ENCODE measurements around the gene TLK2.
"Not testable (repeated sequence)": the region's sequence is repeated elsewhere in the genome, so short reads cannot be mapped to it uniquely, and the experiment has no call there.

The TLK2 gene

DNA sequence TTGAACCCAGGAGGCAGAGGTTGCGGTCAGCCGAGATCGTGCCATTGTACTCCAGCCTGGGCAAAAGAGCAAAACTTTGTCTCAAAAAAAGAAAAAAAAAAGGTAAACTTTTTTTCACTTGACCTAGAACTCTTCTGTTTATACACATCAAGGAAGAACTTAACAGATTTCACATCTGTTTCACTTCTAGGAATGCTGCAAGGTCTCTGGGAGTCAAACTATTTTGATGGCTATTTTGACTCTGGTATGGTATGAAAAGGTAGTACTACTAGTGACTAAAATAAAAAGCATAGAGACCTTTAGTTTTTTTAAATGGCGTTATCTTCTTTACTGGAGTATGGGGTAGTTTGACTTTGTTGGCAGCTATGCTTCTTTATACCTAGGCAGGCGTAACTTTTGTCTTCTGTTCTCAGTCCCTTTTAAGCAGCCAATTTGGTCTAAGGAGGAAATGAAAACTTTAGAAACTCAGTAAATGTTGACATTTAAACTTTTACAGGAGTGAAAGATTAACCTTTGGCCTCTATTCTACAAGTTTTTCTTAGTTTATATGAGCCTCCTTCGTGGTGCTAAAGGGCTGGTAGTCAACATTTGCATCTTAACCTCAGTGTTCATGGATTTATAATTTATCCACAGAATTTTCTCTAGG, 28.7 kb downstream of the TLK2 start:
- H2AK5ac ChIP-seq (ENCODE audit: low read length); DNase-seq; H3K27me3 ChIP-seq (ENCODE audit: insufficient read depth, low read length, poor library complexity); H3K4me2 ChIP-seq (ENCODE audit: low read length); H3K18ac ChIP-seq (ENCODE audit: low read length); H2BK5ac ChIP-seq (ENCODE audit: low read length); H3K79me2 ChIP-seq (ENCODE audit: control insufficient read depth, insufficient read depth, low read length); H3K36me3 ChIP-seq (ENCODE audit: control insufficient read depth, insufficient read depth, low read length); H3K4me1 ChIP-seq (ENCODE audit: control insufficient read depth, low read depth, low read length); H3K9ac ChIP-seq (ENCODE audit: low read length); H2BK15ac ChIP-seq (replicated peaks; ENCODE audit: low read depth); H2BK120ac ChIP-seq (ENCODE audit: low read depth, low read length); H3K27ac ChIP-seq (ENCODE audit: low read depth, low read length); H3K79me1 ChIP-seq (ENCODE audit: low read length); H4K5ac ChIP-seq (ENCODE audit: low read length); H3K4ac ChIP-seq (ENCODE audit: low read depth, low read length); H3K4me3 ChIP-seq (ENCODE audit: low read length); H3K23ac ChIP-seq (ENCODE audit: low read length); H3K56ac ChIP-seq (ENCODE audit: low read length); H4K8ac ChIP-seq (ENCODE audit: low read depth, low read length): not testable (repeated sequence)
- WGBS (ENCODE audit: extremely low coverage, insufficient coverage, low lambda C conversion rate) = no CpG with 5 or more reads among the region's 6 CpGs

DNA sequence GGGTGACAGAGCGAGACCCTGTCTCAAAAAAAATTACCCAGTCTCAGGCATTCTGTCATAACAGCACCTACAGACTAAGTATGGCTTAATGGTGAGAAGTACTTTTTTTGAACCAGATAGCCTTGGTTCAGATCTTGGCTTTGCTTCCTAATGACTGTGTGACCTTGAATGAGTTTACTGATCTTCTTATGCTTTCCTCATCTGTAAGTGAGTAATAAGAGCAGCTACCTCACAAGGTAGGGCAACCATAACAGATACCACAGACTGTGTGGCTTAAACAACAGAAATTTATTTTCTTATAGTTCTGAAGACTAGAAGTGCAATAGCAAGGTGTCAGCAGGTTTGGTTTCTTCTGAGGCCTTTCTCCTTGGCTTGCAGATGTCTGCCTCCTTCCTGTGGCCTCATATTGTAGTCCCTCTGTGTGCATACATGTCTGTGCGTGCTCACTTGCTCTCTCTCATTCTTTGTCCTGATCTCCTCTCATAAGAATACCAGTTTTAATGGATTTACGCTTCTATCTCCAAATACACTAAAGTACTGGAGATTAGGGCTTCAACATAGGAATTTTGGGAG, 31.7 kb downstream of the TLK2 start:
- no CpG with 5 or more reads among the region's 3 CpGs for WGBS (ENCODE audit: extremely low coverage, insufficient coverage, low lambda C conversion rate)
- not testable (repeated sequence) for DNase-seq; H3K79me1 ChIP-seq (ENCODE audit: low read length); H2AK5ac ChIP-seq (ENCODE audit: low read length); H3K18ac ChIP-seq (ENCODE audit: low read length); H4K8ac ChIP-seq (ENCODE audit: low read depth, low read length); H3K4me1 ChIP-seq (ENCODE audit: control insufficient read depth, low read depth, low read length); H3K4ac ChIP-seq (ENCODE audit: low read depth, low read length); H3K56ac ChIP-seq (ENCODE audit: low read length); H2BK5ac ChIP-seq (ENCODE audit: low read length); H3K27ac ChIP-seq (ENCODE audit: low read depth, low read length); H3K4me2 ChIP-seq (ENCODE audit: low read length); H4K5ac ChIP-seq (ENCODE audit: low read length); H2BK120ac ChIP-seq (ENCODE audit: low read depth, low read length); H3K27me3 ChIP-seq (ENCODE audit: insufficient read depth, low read length, poor library complexity); H3K4me3 ChIP-seq (ENCODE audit: low read length); H3K23ac ChIP-seq (ENCODE audit: low read length); H3K36me3 ChIP-seq (ENCODE audit: control insufficient read depth, insufficient read depth, low read length); H2BK15ac ChIP-seq (replicated peaks; ENCODE audit: low read depth); H3K9ac ChIP-seq (ENCODE audit: low read length)
- peaks cover 15% of the 10 kb centered on the region for H3K79me2 ChIP-seq (ENCODE audit: control insufficient read depth, insufficient read depth, low read length)

DNA sequence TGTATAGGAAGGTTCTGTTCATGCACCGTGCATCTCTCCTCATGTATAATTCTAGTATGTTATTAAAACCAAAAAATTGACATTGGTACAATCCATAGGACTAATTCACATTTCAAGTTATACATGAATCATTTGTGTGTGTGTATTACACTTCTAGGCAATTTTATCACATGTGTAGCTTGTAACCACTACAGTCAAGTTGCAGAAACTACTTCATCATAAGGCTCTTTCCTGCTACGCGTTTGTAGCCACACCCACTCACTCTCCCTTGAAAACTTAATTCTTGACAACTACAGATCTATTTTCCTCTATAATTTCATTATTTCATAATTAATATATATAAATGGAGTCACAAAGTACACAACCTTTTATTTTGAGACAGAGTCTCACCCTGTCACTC, 32.4 kb downstream of the TLK2 start:
- no CpG with 5 or more reads among the region's 3 CpGs for WGBS (ENCODE audit: extremely low coverage, insufficient coverage, low lambda C conversion rate)
- H2BK120ac ChIP-seq (ENCODE audit: low read depth, low read length); H3K4ac ChIP-seq (ENCODE audit: low read depth, low read length); H3K27ac ChIP-seq (ENCODE audit: low read depth, low read length); H3K56ac ChIP-seq (ENCODE audit: low read length); H3K27me3 ChIP-seq (ENCODE audit: insufficient read depth, low read length, poor library complexity); H3K23ac ChIP-seq (ENCODE audit: low read length); H3K4me3 ChIP-seq (ENCODE audit: low read length); H3K18ac ChIP-seq (ENCODE audit: low read length); H3K36me3 ChIP-seq (ENCODE audit: control insufficient read depth, insufficient read depth, low read length); H4K8ac ChIP-seq (ENCODE audit: low read depth, low read length); H2AK5ac ChIP-seq (ENCODE audit: low read length); H2BK5ac ChIP-seq (ENCODE audit: low read length); H2BK15ac ChIP-seq (replicated peaks; ENCODE audit: low read depth); H3K79me1 ChIP-seq (ENCODE audit: low read length); H3K9ac ChIP-seq (ENCODE audit: low read length); H3K4me1 ChIP-seq (ENCODE audit: control insufficient read depth, low read depth, low read length); DNase-seq; H4K5ac ChIP-seq (ENCODE audit: low read length); H3K4me2 ChIP-seq (ENCODE audit: low read length): not testable (repeated sequence)
- peaks cover 12% of the 10 kb centered on the region for H3K79me2 ChIP-seq (ENCODE audit: control insufficient read depth, insufficient read depth, low read length)

DNA sequence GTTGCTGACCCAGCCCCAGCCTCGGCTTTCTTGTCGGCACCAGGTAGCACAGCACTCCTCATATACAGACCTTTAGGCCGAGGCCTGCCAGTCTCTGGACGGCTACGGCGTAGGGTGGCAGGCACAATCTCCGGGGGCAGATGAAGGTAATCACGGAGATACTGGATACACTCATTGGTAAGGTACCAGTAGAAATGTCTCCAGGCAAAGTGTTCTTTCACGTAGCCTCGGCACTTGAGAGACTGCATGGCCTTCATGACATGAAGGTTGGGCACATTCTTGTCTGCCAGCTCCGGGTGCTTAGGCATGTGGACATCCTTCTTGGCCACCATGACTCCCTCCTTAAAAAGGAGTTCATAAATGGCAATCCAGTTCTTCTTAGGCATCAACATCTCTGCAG, 37.8 kb downstream of the TLK2 start:
- H3K36me3 ChIP-seq (ENCODE audit: control insufficient read depth, insufficient read depth, low read length); H3K4me1 ChIP-seq (ENCODE audit: control insufficient read depth, low read depth, low read length); H3K79me2 ChIP-seq (ENCODE audit: control insufficient read depth, insufficient read depth, low read length); H4K8ac ChIP-seq (ENCODE audit: low read depth, low read length); H2BK120ac ChIP-seq (ENCODE audit: low read depth, low read length); H3K27me3 ChIP-seq (ENCODE audit: insufficient read depth, low read length, poor library complexity); DNase-seq; H3K9ac ChIP-seq (ENCODE audit: low read length); H3K4me3 ChIP-seq (ENCODE audit: low read length); H3K4me2 ChIP-seq (ENCODE audit: low read length); H2BK5ac ChIP-seq (ENCODE audit: low read length); H3K79me1 ChIP-seq (ENCODE audit: low read length); H2AK5ac ChIP-seq (ENCODE audit: low read length); H3K4ac ChIP-seq (ENCODE audit: low read depth, low read length); H3K23ac ChIP-seq (ENCODE audit: low read length); H3K56ac ChIP-seq (ENCODE audit: low read length); H4K5ac ChIP-seq (ENCODE audit: low read length); H3K27ac ChIP-seq (ENCODE audit: low read depth, low read length); H3K18ac ChIP-seq (ENCODE audit: low read length); H2BK15ac ChIP-seq (replicated peaks; ENCODE audit: low read depth): not testable (repeated sequence)
- no CpG with 5 or more reads among the region's 11 CpGs for WGBS (ENCODE audit: extremely low coverage, insufficient coverage, low lambda C conversion rate)

DNA sequence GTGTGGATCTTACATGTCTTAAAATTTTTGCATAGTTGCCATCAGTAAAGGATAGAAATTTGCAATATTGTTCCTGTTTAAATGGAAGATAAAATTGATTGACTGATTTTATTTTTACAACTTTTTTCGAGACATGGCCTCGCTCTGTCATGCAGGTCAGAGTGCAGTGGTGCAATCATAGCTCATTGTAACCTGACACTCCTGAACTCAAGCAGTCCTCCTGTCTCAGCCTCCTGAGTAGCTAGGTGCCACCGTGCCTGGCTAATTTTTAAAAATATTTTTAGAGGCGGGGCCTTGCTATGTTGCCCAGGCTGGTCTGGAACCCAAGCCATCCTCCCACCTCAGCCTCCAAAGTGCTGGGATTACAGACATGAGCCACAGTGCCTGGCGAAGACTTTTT, 42.7 kb downstream of the TLK2 start:
- not testable (repeated sequence) for H3K79me1 ChIP-seq (ENCODE audit: low read length); H2BK5ac ChIP-seq (ENCODE audit: low read length); H3K27ac ChIP-seq (ENCODE audit: low read depth, low read length); H3K9ac ChIP-seq (ENCODE audit: low read length); H3K4me1 ChIP-seq (ENCODE audit: control insufficient read depth, low read depth, low read length); H3K18ac ChIP-seq (ENCODE audit: low read length); H4K8ac ChIP-seq (ENCODE audit: low read depth, low read length); H2BK15ac ChIP-seq (replicated peaks; ENCODE audit: low read depth); H3K4ac ChIP-seq (ENCODE audit: low read depth, low read length); H2BK120ac ChIP-seq (ENCODE audit: low read depth, low read length); H3K27me3 ChIP-seq (ENCODE audit: insufficient read depth, low read length, poor library complexity); H4K5ac ChIP-seq (ENCODE audit: low read length); DNase-seq; H3K36me3 ChIP-seq (ENCODE audit: control insufficient read depth, insufficient read depth, low read length); H3K4me3 ChIP-seq (ENCODE audit: low read length); H3K4me2 ChIP-seq (ENCODE audit: low read length); H3K79me2 ChIP-seq (ENCODE audit: control insufficient read depth, insufficient read depth, low read length); H3K56ac ChIP-seq (ENCODE audit: low read length); H2AK5ac ChIP-seq (ENCODE audit: low read length); H3K23ac ChIP-seq (ENCODE audit: low read length)
- no CpG with 5 or more reads among the region's 5 CpGs for WGBS (ENCODE audit: extremely low coverage, insufficient coverage, low lambda C conversion rate)

DNA sequence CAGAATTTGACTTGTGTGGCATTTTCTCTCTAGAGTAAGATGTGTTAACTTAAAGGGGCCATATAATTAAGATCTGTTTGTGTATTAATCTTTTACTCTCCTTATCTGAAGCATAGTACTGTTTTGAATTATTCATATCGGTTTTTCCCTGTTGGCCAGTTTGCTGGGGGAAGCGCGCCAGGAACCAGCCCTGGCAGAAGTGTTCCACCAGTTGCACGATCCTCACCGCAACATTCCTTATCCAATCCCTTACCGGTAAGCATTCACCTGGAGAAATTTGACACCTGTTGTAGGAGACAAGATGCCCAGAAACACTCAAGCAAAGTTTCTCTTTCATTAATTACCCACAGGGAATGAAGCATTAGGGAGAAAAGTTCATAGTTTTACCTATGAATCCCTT, 45.5 kb downstream of the TLK2 start:
- not testable (repeated sequence) for H3K79me2 ChIP-seq (ENCODE audit: control insufficient read depth, insufficient read depth, low read length); H2BK15ac ChIP-seq (replicated peaks; ENCODE audit: low read depth)
- no CpG with 5 or more reads among the region's 6 CpGs for WGBS (ENCODE audit: extremely low coverage, insufficient coverage, low lambda C conversion rate)

More for the DNA sequence above, 45.5 kb downstream of the TLK2 start:
- not testable (repeated sequence) for DNase-seq; H3K9ac ChIP-seq (ENCODE audit: low read length); H2BK5ac ChIP-seq (ENCODE audit: low read length); H2AK5ac ChIP-seq (ENCODE audit: low read length); H4K8ac ChIP-seq (ENCODE audit: low read depth, low read length); H3K56ac ChIP-seq (ENCODE audit: low read length); H3K4ac ChIP-seq (ENCODE audit: low read depth, low read length); H3K18ac ChIP-seq (ENCODE audit: low read length); H2BK120ac ChIP-seq (ENCODE audit: low read depth, low read length); H3K4me2 ChIP-seq (ENCODE audit: low read length); H3K4me1 ChIP-seq (ENCODE audit: control insufficient read depth, low read depth, low read length); H3K23ac ChIP-seq (ENCODE audit: low read length); H3K36me3 ChIP-seq (ENCODE audit: control insufficient read depth, insufficient read depth, low read length); H3K27me3 ChIP-seq (ENCODE audit: insufficient read depth, low read length, poor library complexity); H4K5ac ChIP-seq (ENCODE audit: low read length); H3K27ac ChIP-seq (ENCODE audit: low read depth, low read length); H3K4me3 ChIP-seq (ENCODE audit: low read length); H3K79me1 ChIP-seq (ENCODE audit: low read length)

Measured in mesendoderm (in vitro differentiated cells).